HK-2 (cell line): ENCODE results near the gene NOD1.
A peak's percentile ranks its signal among the peaks of the same experiment; 100 is the strongest.
"Not testable (repeated sequence)": the region's sequence is repeated elsewhere in the genome, so short reads cannot be mapped to it uniquely, and the experiment has no call there.

ENCODE experiments used
- DNase-seq: peaks from one replicate; pipeline ENCODE4 v3.0.0-alpha.2; 2018; ENCODE audit not compliant: unreplicated experiment

NOD1 gene

DNA sequence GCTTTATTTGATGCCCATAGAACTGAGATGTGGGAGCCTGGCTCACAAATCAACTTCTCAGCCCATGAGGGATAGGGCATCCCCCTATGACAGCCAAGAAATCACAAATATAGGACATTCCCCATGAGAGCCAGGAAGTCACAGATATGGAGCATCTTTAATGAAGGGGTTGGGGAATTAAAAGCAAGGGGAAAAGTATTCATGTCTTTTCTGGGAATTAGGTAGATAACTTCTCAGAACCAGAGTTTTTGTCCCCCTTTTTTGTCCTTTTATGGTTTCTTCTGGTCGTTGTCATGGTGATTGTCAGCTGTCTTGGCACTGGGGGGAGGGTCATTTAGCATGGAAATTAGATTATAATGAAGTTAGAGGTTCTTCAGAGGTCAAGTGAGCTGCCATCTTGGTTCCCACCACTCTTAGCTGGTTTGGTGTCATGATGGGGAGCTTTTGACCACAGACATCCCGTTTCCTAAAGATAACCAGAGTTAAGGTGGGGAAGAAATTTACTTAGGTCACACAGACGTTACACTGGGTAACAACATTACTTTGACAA, 56.9 kb downstream of the NOD1 start:
- no peak for DNase-seq

DNA sequence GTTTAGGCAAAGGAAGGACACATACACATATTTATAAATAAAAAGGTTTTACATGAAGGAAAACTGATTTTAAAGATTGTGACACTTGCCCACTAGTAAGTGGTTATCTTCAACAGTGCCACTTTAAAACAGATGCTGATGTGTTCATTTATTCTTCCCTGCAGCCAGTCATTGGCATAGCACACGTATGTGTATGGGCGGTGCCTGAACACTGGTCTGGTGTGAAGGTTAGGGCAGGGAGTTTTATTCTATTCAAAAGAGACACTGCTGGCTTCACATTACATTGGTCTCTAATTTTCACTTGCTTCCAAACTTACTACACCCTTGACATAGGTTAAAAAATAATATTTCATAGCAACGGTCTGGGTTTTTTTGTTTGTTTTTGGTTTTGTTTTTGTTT, 57.9 kb downstream of the NOD1 start:
- DNase-seq = no peak

DNA sequence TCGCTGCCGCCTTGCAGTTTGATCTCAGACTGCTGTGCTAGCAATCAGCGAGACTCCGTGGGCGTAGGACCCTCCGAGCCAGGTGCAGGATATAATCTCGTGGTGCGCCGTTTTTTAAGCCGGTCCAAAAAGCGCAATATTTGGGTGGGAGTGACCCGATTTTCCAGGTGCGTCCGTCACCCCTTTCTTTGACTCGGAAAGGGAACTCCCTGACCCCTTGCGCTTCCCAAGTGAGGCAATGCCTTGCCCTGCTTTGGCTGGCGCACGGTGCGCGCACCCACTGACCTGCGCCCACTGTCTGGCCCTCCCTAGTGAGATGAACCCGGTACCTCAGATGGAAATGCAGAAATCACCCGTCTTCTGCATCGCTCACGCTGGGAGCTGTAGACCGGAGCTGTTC, 58.5 kb downstream of the NOD1 start:
- DNase-seq = not testable (repeated sequence)

DNA sequence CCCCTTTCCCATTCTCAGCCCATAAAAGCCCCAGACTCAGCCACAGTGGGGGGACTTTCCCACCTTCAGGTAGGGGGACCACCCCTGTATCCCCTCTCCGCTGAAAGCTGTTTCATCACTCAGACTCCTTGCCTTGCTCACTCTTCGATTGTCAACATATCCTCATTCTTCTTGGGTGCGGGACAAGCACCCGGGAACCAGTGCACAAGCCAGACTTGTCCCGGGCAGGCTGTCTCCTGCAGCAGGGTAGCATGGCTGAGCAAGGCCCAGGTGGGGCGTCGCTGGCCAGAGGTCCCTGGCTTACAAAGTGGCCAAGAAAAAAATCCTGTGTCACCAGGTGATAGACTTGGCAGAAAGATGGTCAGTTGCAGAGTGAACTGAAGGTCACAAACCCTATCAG, 64.7 kb downstream of the NOD1 start:
- no peak for DNase-seq

DNA sequence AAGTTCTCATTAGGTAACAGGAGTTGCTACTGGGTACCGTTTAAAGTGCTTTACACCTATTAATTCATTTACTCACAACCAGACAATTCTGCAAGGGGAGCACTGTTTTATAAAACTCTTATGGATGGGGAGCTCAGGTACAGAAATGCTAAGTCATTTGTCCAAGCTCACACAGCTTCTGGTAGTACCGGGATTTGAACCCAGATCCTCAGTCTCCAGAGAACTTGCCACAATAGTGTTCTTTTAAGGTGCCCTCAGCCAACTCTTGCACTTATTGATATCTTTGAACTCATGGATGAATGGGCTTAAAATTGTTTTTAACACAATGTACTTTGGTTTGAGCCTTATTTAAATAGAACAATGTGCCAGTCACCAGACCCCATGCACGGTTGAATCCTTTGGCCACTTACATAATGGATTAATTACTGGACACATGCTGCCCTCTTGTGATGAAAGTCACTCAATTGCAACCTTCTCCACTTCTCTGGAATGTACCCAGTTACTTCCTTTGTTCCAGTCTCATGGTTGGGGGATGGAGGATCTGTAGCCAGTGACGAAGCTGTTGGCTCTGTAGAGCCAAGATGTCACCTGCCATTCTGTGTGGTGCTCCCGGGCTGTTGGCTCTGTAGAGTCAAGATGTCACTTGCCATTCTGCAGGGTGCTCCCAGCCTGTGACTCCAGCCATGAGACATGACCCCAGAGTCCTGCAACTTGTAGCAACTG, 65.6 kb downstream of the NOD1 start:
- peak; percentile 28 for DNase-seq

DNA sequence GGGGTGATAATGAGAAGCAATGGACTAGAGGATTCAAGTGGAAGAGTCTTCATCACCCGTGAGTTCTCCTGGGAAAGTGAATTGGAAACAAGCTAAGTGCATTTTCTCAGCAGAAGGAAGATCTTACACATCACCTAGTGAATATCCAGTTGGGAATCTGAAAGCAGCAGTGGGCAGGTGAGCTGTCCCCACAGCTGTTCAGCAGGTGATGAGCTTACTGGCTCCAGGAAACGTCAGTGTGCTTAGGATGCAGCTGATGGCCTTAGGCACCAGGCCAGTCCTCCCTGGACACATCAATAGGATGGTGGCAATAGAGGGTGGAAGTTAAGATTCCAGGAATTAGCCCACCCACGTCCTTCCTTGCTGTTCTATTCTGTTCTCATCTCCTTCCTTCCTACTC, 66.7 kb downstream of the NOD1 start:
- DNase-seq = no peak

DNA sequence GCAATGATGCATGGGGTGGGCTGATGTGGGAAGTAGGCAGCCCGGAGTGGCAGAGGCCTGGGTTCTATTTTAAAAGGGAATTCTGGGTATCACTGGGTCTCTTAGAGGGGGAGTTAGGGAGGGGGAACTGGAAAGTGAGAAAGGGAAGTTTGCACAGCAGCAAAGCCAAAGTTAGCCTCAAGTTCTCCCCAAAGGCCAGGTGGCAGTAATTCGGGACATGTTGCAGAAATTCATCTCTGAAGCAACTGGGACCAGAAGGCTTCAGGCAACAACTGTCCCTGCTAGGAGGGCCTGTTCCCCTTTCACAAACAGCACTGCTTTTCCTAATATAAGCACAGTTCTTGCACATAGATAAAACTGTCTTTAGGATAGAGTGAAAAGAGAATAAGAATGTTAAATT, 67.4 kb downstream of the NOD1 start:
- DNase-seq = no peak

DNA sequence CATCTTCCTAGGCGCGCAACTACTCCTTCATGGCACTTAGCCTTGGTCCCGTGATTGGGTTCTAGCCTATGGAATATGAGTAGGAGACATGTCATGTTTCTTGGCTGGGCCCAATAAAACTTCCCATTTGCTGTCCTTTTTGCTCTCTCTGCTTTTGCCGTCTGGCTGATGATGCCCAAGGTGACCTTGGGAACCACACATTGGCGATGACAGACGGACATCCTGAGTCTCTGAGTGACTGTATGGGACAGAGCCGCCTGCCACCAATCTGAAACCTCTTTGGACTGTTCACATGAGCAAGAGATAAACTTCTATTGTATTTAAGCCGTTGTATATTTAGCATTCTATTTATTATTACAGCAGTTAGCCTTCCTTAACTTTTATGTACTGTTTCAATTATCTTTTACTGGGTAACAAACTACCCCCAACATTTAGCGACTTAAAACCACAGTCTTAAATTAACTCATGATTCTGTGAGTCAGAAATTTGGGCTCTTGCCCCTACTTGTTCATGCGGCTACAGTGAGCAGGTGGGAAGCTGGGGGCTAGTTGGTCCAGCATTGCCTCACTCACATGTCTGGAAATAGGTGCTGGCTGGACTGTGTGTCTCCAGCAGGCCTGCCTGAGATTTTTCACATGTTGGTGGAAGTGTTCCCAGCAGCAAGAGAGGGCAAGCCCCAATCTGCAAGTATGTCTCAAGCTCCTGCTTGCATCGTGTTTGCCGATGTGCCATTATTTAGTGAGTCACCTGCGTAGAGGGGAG, 71.7 kb downstream of the NOD1 start:
- DNase-seq = no peak

DNA sequence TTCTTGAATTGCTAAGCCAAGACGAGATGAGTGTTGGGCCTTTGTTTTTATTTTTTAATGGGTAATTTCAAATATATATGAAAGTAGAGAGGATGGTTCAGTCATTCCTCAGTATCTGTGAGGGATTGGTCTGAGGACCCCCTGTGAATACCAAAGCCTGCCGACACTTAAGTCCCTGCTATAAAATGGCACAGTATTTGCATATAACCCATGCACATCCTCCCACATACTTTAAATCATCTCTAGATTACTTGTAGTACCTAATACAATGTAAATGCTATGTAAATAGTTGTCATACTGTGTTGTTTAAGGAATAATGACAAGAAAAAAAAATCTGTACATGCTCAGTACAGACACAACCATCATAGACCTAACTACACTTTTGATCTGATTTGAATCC, 73.4 kb downstream of the NOD1 start:
- DNase-seq = no peak

DNA sequence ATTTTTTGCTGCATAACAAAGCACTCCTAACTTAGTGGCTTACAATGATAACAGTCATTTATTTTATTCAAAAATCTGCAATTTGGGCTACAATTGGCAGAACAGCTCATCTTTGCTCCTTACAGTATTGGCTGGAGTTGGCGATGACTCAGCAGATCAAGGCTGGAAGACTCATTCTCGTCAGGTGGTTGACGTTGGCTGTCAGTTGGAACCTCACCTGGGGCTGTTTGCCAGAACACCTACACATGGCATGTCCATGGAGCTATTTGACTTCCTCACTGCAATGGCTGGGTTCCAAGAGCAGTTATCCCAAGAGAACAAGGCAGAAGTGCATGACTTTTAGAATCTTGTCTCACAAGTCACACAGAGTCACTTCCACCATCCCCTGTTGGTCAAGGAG, 75.1 kb downstream of the NOD1 start:
- DNase-seq = no peak

DNA sequence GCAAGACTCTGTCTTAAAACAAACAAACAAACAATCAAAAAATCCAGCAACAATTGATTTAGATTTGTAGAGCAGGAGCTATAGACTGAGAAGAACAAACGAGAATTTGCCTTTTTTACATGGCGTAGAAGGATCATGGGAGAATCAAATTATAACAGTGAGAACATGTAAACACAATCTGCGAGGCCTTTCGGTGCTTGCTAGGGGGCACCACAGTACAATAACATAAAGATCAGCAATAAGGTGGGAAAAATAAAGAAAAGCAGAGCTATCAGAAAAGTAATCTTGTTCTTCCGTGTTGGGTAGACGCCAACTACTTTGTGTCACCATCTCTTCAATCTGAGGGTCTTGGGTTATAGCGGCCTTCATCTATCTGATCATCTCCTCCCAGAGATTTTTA, 82.2 kb downstream of the NOD1 start:
- DNase-seq = no peak

DNA sequence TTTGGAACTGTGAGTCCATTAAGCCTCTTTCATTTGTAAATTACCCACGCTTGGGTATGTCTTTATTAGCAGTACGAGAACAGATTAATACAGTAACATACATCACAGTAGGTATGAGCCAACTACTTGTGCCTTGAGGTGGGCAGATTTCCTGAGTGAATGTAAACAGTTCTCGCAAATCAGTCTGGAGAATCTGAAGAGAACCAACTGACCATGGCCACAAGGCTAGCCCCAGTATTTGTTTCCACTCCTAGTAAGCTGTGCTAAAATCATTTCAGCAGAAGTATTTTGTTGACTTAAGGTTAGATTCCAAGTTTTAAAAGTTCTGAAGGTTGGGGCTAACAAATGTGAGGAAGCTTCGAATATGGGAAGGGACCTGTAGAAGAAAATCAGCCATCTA, 82.9 kb downstream of the NOD1 start:
- no peak for DNase-seq

DNA sequence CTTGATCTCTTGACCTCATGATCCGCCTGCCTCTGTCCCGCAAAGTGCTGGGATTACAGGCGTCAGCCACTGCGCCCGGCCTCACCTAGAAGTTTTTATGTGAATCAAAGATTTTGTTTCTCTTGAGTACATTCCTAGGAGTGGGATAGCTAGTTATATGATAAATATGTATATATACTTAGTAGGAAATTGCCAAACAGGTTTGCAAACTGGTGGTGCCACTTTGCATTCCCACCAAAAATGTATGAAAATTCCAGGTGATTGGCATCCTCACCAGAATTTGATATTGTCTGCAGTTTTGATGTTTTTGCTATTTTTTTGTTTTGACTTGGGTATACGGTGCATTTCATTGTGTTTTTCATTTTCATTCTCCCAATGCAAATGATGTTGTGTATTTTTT, 86.8 kb downstream of the NOD1 start:
- DNase-seq = no peak

DNA sequence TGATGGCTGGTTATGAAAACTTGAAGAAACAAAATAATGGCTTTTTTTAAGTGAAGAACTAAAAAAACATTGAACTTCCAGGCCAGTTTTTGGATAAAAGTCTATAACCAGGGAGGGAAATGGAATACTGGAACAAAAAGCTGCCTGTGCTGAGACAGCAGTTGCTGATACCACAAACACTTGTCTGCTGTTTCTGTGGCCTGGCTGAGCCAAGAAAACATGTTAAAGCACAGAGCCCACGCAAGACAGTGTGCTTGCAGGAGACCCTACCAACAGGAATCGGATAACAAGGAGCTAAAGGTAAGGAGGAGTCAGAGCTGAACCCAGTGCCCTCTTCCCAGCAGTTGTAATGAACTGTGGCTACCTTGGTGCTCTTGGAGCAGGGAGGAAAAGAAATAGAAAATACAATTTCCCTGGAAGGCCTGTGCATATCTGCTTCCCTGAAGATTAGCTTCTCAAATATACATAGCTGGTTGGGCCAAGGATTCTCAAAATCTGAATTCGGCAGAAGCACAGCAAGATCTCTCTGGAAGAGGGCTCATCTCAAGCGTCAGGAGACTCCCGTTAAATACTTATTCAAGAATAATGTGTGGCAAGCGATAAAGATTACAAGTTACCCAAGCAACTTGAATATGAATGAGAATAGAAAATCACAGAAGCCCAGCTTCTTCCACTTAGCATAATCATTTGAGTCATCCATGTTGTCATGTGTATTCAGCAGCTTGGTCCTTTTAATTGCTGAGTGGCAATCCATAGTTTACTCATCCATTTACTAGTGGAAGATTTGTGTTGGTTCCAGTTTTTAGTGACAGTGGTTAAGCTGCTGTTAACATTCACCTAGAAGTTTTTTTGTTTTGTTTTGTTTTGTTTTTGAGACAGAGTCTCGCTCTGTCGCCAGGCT, 87.6 kb downstream of the NOD1 start:
- no peak for DNase-seq

DNA sequence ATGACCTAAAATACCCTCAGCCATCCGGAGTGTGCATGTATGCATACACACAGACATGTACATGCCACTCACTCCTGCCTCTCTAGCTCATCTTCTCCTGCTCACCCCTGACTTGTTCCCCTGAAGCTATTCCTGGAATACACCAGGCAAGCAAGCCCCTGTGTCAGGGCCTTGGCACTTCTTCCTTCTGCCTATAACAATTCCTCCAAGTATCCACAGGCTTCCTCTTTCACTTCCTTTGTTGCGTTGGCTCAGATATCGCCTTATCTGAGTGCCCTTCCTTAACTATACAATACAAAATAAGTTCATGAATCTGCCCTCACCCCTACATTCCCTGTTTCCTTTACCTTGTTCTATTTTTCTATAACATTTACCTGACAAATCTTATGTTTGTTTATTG, 88.8 kb downstream of the NOD1 start:
- DNase-seq = no peak

DNA sequence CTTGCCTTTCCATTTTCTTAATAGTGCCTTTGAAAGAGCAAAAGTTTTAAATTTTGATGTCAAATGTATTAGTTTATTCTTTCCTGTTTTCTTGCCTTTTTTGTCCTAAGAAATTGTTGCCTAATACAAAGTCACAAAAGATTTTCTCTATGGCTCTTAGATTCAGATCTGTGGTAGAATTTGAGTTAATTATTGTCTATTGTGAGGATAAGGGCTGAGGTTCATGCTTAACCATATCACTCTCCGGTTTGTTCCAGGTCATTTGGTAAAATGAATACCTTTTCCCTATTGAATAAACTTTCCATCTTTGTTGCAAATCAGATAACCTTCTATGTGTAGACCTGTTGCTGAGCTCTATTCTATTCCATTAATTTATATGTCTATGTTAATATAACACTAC, 96.0 kb downstream of the NOD1 start:
- no peak for DNase-seq

DNA sequence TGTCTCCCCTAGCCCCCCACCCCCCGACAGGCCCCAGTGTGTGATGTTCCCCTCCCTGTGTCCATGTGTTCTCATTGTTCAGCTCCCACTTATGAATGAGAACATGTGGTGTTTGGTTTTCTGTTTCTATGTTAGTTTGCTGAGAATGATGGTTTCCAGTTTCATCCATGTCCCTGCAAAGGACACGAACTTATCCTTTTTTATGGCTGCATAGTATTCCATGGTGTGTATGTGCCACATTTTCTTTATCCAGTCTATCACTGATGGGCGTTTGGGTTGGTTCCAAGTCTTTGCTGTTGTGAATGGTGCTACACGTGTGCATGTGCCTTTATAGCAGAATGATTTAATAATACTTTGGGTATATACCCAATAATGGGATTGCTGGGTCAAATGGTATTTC, 97.8 kb downstream of the NOD1 start:
- DNase-seq = not testable (repeated sequence)

DNA sequence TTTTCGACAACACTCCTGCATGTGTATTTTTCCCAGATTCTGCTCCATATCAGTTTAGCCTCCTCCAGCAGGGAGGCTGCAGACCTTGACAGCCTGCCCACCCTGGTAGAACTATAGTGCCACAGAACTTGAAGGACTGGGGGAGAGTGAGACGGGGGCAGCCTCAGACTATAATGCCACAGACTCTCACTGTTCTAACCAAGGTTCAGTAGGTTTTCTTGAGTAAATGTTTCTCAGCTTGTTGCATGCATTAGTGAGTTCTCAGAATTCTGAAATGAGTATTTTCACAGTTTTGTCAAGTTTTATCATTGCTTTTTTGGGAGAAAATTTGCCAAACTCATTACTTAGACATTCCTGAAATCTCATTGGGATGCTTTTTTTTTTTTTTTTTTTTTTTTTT, 98.3 kb downstream of the NOD1 start:
- DNase-seq = no peak

DNA sequence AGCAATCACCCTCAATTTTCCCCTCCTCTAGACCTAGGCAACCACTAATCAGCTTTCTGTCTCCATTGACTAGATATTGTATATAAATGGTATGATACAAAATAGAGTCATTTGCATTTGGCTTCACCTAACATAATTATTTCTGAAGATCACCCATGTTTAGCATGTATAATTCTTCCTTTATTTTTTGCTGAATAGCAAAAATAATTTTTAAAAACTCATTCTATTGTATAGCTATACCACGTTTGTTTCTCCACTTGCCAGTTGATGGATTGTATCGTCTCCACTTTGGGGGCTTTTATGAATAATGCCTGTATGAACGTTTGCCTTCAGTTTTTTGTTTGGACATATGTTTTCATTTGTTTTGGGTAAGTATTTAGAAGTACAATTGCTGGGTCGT, 98.8 kb downstream of the NOD1 start:
- DNase-seq = no peak

DNA sequence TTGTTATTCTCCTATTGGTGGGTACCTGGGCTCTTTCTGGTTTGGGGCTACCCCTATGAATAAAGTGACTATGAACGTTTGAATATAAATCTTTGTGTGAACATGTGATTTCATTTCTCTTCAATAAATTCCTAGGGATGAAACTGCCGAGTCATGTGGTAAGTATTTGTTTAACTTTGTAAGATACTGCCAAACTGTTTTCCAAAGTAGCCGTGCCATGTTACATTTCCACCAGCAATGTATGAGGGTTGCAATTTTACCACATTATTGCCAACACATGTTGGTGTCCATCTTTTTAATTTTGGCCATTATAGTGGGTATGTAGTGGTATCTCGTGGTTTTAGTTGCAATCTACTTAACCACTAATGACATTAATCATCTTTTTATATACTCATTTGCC, 99.5 kb downstream of the NOD1 start:
- DNase-seq = no peak

DNA sequence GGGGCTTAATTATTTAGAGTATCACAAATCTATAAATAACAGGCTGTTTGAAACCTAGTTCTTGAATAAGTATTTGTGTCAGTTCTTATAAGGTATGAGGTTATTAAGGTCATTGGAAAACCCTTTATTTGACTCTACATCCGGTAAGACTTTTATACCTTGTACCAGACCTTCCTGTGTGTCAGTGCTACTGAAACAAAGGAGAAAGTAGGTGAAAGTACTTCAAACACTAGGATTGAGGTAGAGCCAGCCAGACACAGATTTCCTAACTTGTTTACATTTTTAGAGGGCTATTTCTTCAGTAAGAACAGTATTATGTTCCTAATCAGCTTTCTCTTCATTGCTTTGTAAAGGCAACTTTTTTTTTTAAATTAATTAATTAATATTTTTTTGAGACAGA, 100.3 kb downstream of the NOD1 start:
- no peak for DNase-seq
